ENCODE data around the gene PLEKHG5. TPM values are rescaled to one million over a fixed set of nuclear protein-coding genes. Genes with fewer than 3 reads are reported as not detected.

Gene PLEKHG5
- total RNA-seq, 4 donors from 2014 or later = 1.2 to 2.3 (median 1.6) TPM

GRCh38 chr1:6490181-6491080 is 1.0 kb downstream of the PLEKHG5 start:
- Histone ChIP-seq H3K9me3 (no peaks in the 10 kb centered on the region), H3K27ac (peak overlapping the region; percentile 2 to 39 (median 24)), H3K4me1 (peaks cover 7 to 12% of the 10 kb centered on the region in 2 donors), H3K36me3 (no peaks in the 10 kb centered on the region), H3K27me3 (peaks cover 9 to 20% (median 12%) of the 10 kb centered on the region in 3 donors), H3K4me3 (peak overlapping the region; percentile 44 to 66 (median 53))
- intact Hi-C loops (cut with DNase I; ENCODE audit: low total_unique reads) (no loop called here), in situ Hi-C loops (cut with MboI; ENCODE audit: low sequenced_read_pairs in 4 of 4) (loop anchor here in 1 of 4 donors (25.0 kb wide), 1 partner anchor 147 kb away; no protein-coding TSS in a partner anchor)
- TF ChIP-seq, protein P1, sequence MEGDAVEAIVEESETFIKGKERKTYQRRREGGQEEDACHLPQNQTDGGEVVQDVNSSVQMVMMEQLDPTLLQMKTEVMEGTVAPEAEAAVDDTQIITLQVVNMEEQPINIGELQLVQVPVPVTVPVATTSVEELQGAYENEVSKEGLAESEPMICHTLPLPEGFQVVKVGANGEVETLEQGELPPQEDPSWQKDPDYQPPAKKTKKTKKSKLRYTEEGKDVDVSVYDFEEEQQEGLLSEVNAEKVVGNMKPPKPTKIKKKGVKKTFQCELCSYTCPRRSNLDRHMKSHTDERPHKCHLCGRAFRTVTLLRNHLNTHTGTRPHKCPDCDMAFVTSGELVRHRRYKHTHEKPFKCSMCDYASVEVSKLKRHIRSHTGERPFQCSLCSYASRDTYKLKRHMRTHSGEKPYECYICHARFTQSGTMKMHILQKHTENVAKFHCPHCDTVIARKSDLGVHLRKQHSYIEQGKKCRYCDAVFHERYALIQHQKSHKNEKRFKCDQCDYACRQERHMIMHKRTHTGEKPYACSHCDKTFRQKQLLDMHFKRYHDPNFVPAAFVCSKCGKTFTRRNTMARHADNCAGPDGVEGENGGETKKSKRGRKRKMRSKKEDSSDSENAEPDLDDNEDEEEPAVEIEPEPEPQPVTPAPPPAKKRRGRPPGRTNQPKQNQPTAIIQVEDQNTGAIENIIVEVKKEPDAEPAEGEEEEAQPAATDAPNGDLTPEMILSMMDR (IDR thresholded peaks at IDR 0.05 in 4 of 5, conservative IDR thresholded peaks at IDR 0.05 in 1 of 5) = no peak
- TF ChIP-seq POLR2A (IDR thresholded peaks at IDR 0.05) = no peak
- no peak for DNase-seq
- ATAC-seq = peak; percentile 23 to 40

GRCh38 chr1:6489799-6490180 is 1.7 kb downstream of the PLEKHG5 start:
- peaks cover 7 to 12% of the 10 kb centered on the region in 2 donors for H3K4me1 ChIP-seq
- DNase-seq (no peak), ATAC-seq (peak; percentile 60 to 70)
- peak overlapping the region; percentile 44 to 66 (median 53) for H3K4me3 ChIP-seq
- in situ Hi-C loops (cut with MboI; ENCODE audit: low sequenced_read_pairs in 4 of 4) = loop anchor here (10.0 to 25.0 kb wide), 2 partner anchors 148 to 155 kb away; no protein-coding TSS in a partner anchor
- no peaks in the 10 kb centered on the region for H3K36me3 ChIP-seq
- no peak for TF ChIP-seq POLR2A (IDR thresholded peaks at IDR 0.05)
- TF ChIP-seq, protein P1 (IDR thresholded peaks at IDR 0.05 in 4 of 5, conservative IDR thresholded peaks at IDR 0.05 in 1 of 5) = peak; percentile 37 to 85 (median 77)
- no peaks in the 10 kb centered on the region for H3K9me3 ChIP-seq
- H3K27me3 ChIP-seq = peaks cover 13 to 20% (median 15%) of the 10 kb centered on the region in 3 donors
- intact Hi-C loops (cut with DNase I; ENCODE audit: low total_unique reads) = loop anchor here (2.0 kb wide), 1 partner anchor 31 kb away; no protein-coding TSS in a partner anchor
- peak overlapping the region in 1 of 4 donors; percentile 2 for H3K27ac ChIP-seq

DNA sequence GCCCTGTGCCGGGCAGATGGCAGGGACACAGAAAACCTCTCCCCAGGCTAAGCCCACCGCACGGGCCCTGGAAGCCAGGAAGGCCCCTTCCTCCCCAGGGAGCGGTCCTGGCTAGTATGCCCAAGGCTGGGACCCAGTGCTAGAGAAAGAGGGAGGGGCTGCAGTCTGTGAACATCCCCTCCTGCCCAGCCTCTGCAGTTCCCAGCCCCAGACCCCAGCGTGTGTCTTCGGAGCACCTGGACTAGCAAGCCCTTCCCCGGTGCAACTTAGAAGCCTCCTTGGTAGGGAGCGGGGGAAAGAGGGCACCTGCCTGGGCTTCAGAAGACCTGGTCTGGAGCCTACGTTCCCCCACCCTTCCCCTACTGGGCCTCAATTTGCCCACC is 2.1 kb downstream of the PLEKHG5 start:
- H3K4me3 ChIP-seq = no peak overlapping the region
- no peak overlapping the region for H3K27ac ChIP-seq

GRCh38 chr1:6488602-6489382 is 2.7 kb downstream of the PLEKHG5 start:
- no peaks in the 10 kb centered on the region for H3K36me3 ChIP-seq
- intact Hi-C loops (cut with DNase I; ENCODE audit: low total_unique reads) (loop anchor here (2.0 kb wide), 1 partner anchor 32 kb away; no protein-coding TSS in a partner anchor), in situ Hi-C loops (cut with MboI; ENCODE audit: low sequenced_read_pairs in 4 of 4) (loop anchor here (10.0 to 25.0 kb wide), 2 partner anchors 149 to 156 kb away; no protein-coding TSS in a partner anchor)
- DNase-seq = no peak
- peaks cover 7 to 12% of the 10 kb centered on the region in 2 donors for H3K4me1 ChIP-seq
- peaks cover 16 to 20% (median 18%) of the 10 kb centered on the region in 3 donors for H3K27me3 ChIP-seq
- no peak overlapping the region for H3K4me3 ChIP-seq
- ATAC-seq = no peak
- no peak overlapping the region for H3K27ac ChIP-seq
- TF ChIP-seq, protein P1 (IDR thresholded peaks at IDR 0.05 in 4 of 5, conservative IDR thresholded peaks at IDR 0.05 in 1 of 5) = no peak
- no peak for TF ChIP-seq POLR2A (IDR thresholded peaks at IDR 0.05)
- H3K9me3 ChIP-seq = no peaks in the 10 kb centered on the region

More for the DNA sequence above, 2.1 kb downstream of the PLEKHG5 start:
- TF ChIP-seq, protein P1 (IDR thresholded peaks at IDR 0.05 in 4 of 5, conservative IDR thresholded peaks at IDR 0.05 in 1 of 5) = no peak
- Histone ChIP-seq H3K27me3 (peaks cover 16 to 20% (median 18%) of the 10 kb centered on the region in 3 donors), H3K9me3 (no peaks in the 10 kb centered on the region), H3K4me1 (peaks cover 7 to 12% of the 10 kb centered on the region in 2 donors), H3K36me3 (no peaks in the 10 kb centered on the region)
- no peak for DNase-seq
- in situ Hi-C loops (cut with MboI; ENCODE audit: low sequenced_read_pairs in 4 of 4) = loop anchor here (10.0 to 25.0 kb wide), 2 partner anchors 148 to 155 kb away; no protein-coding TSS in a partner anchor
- ATAC-seq = no peak
- intact Hi-C loops (cut with DNase I; ENCODE audit: low total_unique reads) = loop anchor here (2.0 kb wide), 1 partner anchor 31 kb away; no protein-coding TSS in a partner anchor
